Chondrocyte (in vitro differentiated cells): ENCODE results near the gene GNB5. TPM values are rescaled to one million over a fixed set of nuclear protein-coding genes. Genes with fewer than 3 reads are reported as not detected.

Source experiments
- DNase-seq: peaks from one replicate; pipeline ENCODE4 v3.0.0; 2021; ENCODE audit warnings: mixed read lengths, low spot score
- H3K27ac Mint-ChIP-seq: one replicate; pipeline ENCODE4 v1.8.0; 2021; ENCODE audit warnings: mild to moderate bottlenecking, moderate library complexity, mixed read lengths; ENCODE audit not compliant: unreplicated experiment
- H3K27me3 Mint-ChIP-seq: 2 replicates; pipeline ENCODE4 v1.8.0; 2021; ENCODE audit warnings: low read depth, mixed read lengths
- H3K36me3 Mint-ChIP-seq: 2 replicates; pipeline ENCODE4 v1.8.0; 2021; ENCODE audit warnings: low read depth, mixed read lengths
- H3K4me1 Mint-ChIP-seq: 2 replicates; pipeline ENCODE4 v1.8.0; 2021; ENCODE audit warnings: low read depth, mild to moderate bottlenecking, mixed read lengths
- H3K4me3 Mint-ChIP-seq: one replicate; pipeline ENCODE4 v1.8.0; 2021; ENCODE audit warnings: mild to moderate bottlenecking, moderate library complexity, mixed read lengths; ENCODE audit not compliant: unreplicated experiment
- H3K9me3 Mint-ChIP-seq: 2 replicates; pipeline ENCODE4 v1.8.0; 2021; ENCODE audit warnings: low read depth, mixed read lengths
- CTCF ChIP-seq: fragments of 200-600 bp; sonication (generic); IDR thresholded peaks from 2 replicates; pipeline ENCODE4 v1.5.0; 2021; ENCODE audit warnings: antibody characterized with exemption, mild to moderate bottlenecking, moderate library complexity
- total RNA-seq: library from RNA; stranded (reverse); gene quantifications from 3 replicates; pipeline ENCODE4 v1.2.1, GENCODE V29; 2021

GNB5 gene
- total RNA-seq, 1 donor from 2014 or later, result 25.7 TPM

GRCh38 chr15:52111517-52112202 is 79.5 kb downstream of the GNB5 start:
- no peak for DNase-seq
- Mint-ChIP-seq H3K27me3 (no peaks in the 10 kb centered on the region), H3K4me1 (peaks cover 4% of the 10 kb centered on the region), H3K36me3 (no peaks in the 10 kb centered on the region), H3K9me3 (no peaks in the 10 kb centered on the region), H3K27ac (no peak overlapping the region), H3K4me3 (no peak overlapping the region)
- no peak for TF ChIP-seq CTCF

- DNase-seq, result no peak
- Mint-ChIP-seq H3K4me3 (no peak overlapping the region), H3K9me3 (no peaks in the 10 kb centered on the region), H3K4me1 (peaks cover 3% of the 10 kb centered on the region), H3K27me3 (no peaks in the 10 kb centered on the region), H3K36me3 (no peaks in the 10 kb centered on the region), H3K27ac (no peak overlapping the region)
- no peak for TF ChIP-seq CTCF
These were observed 81.4 kb downstream of the GNB5 start for GRCh38 chr15:52109559-52110451.

GRCh38 chr15:52107238-52107637 is 84.0 kb downstream of the GNB5 start:
- Mint-ChIP-seq H3K4me3 (no peak overlapping the region), H3K36me3 (no peaks in the 10 kb centered on the region), H3K4me1 (peaks cover 26% of the 10 kb centered on the region), H3K27ac (no peak overlapping the region), H3K27me3 (no peaks in the 10 kb centered on the region), H3K9me3 (no peaks in the 10 kb centered on the region)
- no peak for DNase-seq
- TF ChIP-seq CTCF, result no peak

GRCh38 chr15:52106641-52107040 is 84.6 kb downstream of the GNB5 start:
- no peak for TF ChIP-seq CTCF
- no peak for DNase-seq
- H3K4me3 Mint-ChIP-seq, result no peak overlapping the region
- H3K27ac Mint-ChIP-seq, result no peak overlapping the region
- H3K9me3 Mint-ChIP-seq, result no peaks in the 10 kb centered on the region
- H3K36me3 Mint-ChIP-seq, result no peaks in the 10 kb centered on the region
- H3K4me1 Mint-ChIP-seq, result peaks cover 31% of the 10 kb centered on the region
- no peaks in the 10 kb centered on the region for H3K27me3 Mint-ChIP-seq

GRCh38 chr15:52105846-52106245 is 85.3 kb downstream of the GNB5 start:
- Mint-ChIP-seq H3K27ac (no peak overlapping the region), H3K27me3 (no peaks in the 10 kb centered on the region)
- no peak for DNase-seq

More at GRCh38 chr15:52105846-52106245, 85.3 kb downstream of the GNB5 start:
- no peak overlapping the region for H3K4me3 Mint-ChIP-seq
- no peaks in the 10 kb centered on the region for H3K9me3 Mint-ChIP-seq
- no peak for TF ChIP-seq CTCF
- no peaks in the 10 kb centered on the region for H3K36me3 Mint-ChIP-seq
- peaks cover 31% of the 10 kb centered on the region for H3K4me1 Mint-ChIP-seq
